GM21576 (cell line): ENCODE measurements around the gene ZSCAN32.

ENCODE experiments used
- ATAC-seq: cut with Tn5 transposase; IDR thresholded peaks from one replicate; pipeline ENCODE4 v1.9.1; 2021; ENCODE audit warnings: mild to moderate bottlenecking, moderate library complexity; ENCODE audit not compliant: unreplicated experiment

The ZSCAN32 gene

GRCh38 chr16:3400779-3401688 lies at the start of gene ZSCAN32, which contains the start of gene ZNF174:
TSS of gene ZSCAN32 (minus strand) at chr16:3401004. CDS start at chr16:3397557, 3,447 bp downstream.
TSS of gene ZNF174 (plus strand) at chr16:3401215. CDS start at chr16:3402005, 790 bp downstream.
- ATAC-seq: peak; percentile 98

- ATAC-seq: no peak
These were observed 43.2 kb upstream of the ZSCAN32 start for GRCh38 chr16:3444032-3444388.

- ATAC-seq: peak; percentile 82
These were observed 42.6 kb upstream of the ZSCAN32 start, which contains the start of the genes NAA60 and ZNF597 for GRCh38 chr16:3443108-3444031. TSS of gene NAA60 (plus strand) at chr16:3443680. CDS start at chr16:3476228, 32,548 bp downstream. TSS of gene ZNF597 (minus strand) at chr16:3443504. CDS start at chr16:3443153, 351 bp downstream.

- no peak for ATAC-seq
These were observed 38.8 kb upstream of the ZSCAN32 start for GRCh38 chr16:3439637-3440036.

GRCh38 chr16:3434373-3434772 lies 33.6 kb upstream of the ZSCAN32 start:
- ATAC-seq: no peak

- no peak for ATAC-seq
These were observed 31.0 kb upstream of the ZSCAN32 start for GRCh38 chr16:3431779-3432219.

GRCh38 chr16:3413730-3414379 lies 13.1 kb upstream of the ZSCAN32 start:
- ATAC-seq: no peak

- ATAC-seq: no peak
These were observed 7.9 kb upstream of the ZSCAN32 start for GRCh38 chr16:3408561-3409197.

GRCh38 chr16:3401719-3402397 lies 1.1 kb upstream of the ZSCAN32 start:
- no peak for ATAC-seq

- ATAC-seq: peak; percentile 14
These were observed 392 bp downstream of the ZSCAN32 start for GRCh38 chr16:3400446-3400778.

GRCh38 chr16:3389663-3390338 lies 11.0 kb downstream of the ZSCAN32 start:
- ATAC-seq: no peak

GRCh38 chr16:3388325-3388724 lies 12.5 kb downstream of the ZSCAN32 start:
- no peak for ATAC-seq

GRCh38 chr16:3383045-3383448 lies 17.8 kb downstream of the ZSCAN32 start:
- no peak for ATAC-seq

GRCh38 chr16:3377917-3378316 lies 22.9 kb downstream of the ZSCAN32 start:
- ATAC-seq: no peak

GRCh38 chr16:3375680-3376079 lies 25.1 kb downstream of the ZSCAN32 start:
- ATAC-seq: no peak

GRCh38 chr16:3369073-3369472 lies 31.7 kb downstream of the ZSCAN32 start:
- ATAC-seq: no peak

- peak; percentile 68 for ATAC-seq
These were observed 35.9 kb downstream of the ZSCAN32 start for GRCh38 chr16:3364774-3365427.

- ATAC-seq: no peak
These were observed 37.0 kb downstream of the ZSCAN32 start for GRCh38 chr16:3363793-3364192.

GRCh38 chr16:3362931-3363330 lies 37.9 kb downstream of the ZSCAN32 start:
- no peak for ATAC-seq
